ENCODE results near the gene RPA3. TPM values are rescaled to one million over a fixed set of nuclear protein-coding genes. Genes with fewer than 3 reads are reported as not detected.

The RPA3 gene
- total RNA-seq, 1 experiment from 2014 or later = 108 TPM

DNA sequence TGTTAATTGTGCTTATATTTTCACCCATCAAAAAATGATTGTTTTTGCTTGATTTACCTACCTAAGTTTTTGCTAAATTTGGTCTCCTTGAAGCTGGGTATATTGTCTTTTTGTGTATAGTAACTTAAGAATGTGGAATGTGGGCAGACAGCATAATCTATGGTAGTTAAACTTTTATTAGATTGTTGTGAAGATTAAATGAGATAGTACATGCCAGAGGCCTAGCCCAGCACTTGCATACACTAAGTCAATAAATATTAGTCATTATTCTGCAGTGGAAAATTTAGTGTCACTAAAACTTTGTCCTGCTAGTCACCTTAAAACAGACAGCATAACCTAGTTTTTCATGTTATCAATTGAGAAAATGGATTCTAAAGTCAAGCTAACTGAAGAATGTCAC lies 19.3 kb upstream of the RPA3 start:
- Histone ChIP-seq H2AFZ (ENCODE audit: low read length) (no peak overlapping the region), H4K5ac (ENCODE audit: insufficient read length, low read depth, low read length) (no peak overlapping the region), H2BK12ac (ENCODE audit: insufficient read length, low read depth, low read length) (no peak overlapping the region), H4K91ac (ENCODE audit: insufficient read length, low read depth, low read length) (no peak overlapping the region), H3K14ac (ENCODE audit: insufficient read depth, low read length) (no peak overlapping the region), H3K79me2 (ENCODE audit: insufficient read depth, low read length) (no peaks in the 10 kb centered on the region), H3K18ac (ENCODE audit: insufficient read length, low read depth, low read length) (no peak overlapping the region), H3K9me3 (ENCODE audit: control insufficient read depth, low read depth, low read length) (no peaks in the 10 kb centered on the region), H2BK5ac (ENCODE audit: insufficient read length, low read length) (no peak overlapping the region), H3K4ac (ENCODE audit: low read depth, low read length) (no peak overlapping the region), H4K8ac (replicated peaks; ENCODE audit: insufficient read length, low read depth, low read length) (no peak overlapping the region), H3K23ac (ENCODE audit: insufficient read length, low read depth, low read length) (no peak overlapping the region), H3T11ph (ENCODE audit: low read length) (no peak overlapping the region), H3K23me2 (ENCODE audit: insufficient read length, low read depth, low read length, poor library complexity, severe bottlenecking) (no peaks in the 10 kb centered on the region), H3K27ac (ENCODE audit: insufficient read length, low read depth, low read length) (no peak overlapping the region), H2BK120ac (ENCODE audit: low read depth, low read length, poor library complexity, severe bottlenecking) (no peak overlapping the region), H2BK20ac (ENCODE audit: low read depth, low read length, poor library complexity, severe bottlenecking) (no peak overlapping the region), H3K9ac (ENCODE audit: extremely low read depth, insufficient read length, low read length) (no peak overlapping the region), H3K27me3 (ENCODE audit: insufficient read depth, low read length) (no peaks in the 10 kb centered on the region), H3K4me1 (ENCODE audit: insufficient read depth, low read length) (peaks cover 3% of the 10 kb centered on the region; the same call in 1 of the 2 replicates), H3K56ac (ENCODE audit: insufficient read length, low read depth, low read length) (no peak overlapping the region), H3K79me1 (ENCODE audit: insufficient read depth, low read depth, low read length, poor library complexity, severe bottlenecking) (no peaks in the 10 kb centered on the region), H4K20me1 (ENCODE audit: control insufficient read depth, insufficient read depth, insufficient read length) (no peaks in the 10 kb centered on the region), H3K4me2 (ENCODE audit: insufficient read depth, insufficient read length, low read length) (no peak overlapping the region), H2BK15ac (ENCODE audit: low read depth, low read length) (no peak overlapping the region), H2AK5ac (ENCODE audit: insufficient read length, low read length) (no peak overlapping the region)
- H3K27ac Mint-ChIP-seq = no peak overlapping the region; a peak in 1 of 7 replicates
- H3K4me1 Mint-ChIP-seq = peaks cover 10 to 29% of the 10 kb centered on the region in 2 experiments
- TF ChIP-seq, protein P1, sequence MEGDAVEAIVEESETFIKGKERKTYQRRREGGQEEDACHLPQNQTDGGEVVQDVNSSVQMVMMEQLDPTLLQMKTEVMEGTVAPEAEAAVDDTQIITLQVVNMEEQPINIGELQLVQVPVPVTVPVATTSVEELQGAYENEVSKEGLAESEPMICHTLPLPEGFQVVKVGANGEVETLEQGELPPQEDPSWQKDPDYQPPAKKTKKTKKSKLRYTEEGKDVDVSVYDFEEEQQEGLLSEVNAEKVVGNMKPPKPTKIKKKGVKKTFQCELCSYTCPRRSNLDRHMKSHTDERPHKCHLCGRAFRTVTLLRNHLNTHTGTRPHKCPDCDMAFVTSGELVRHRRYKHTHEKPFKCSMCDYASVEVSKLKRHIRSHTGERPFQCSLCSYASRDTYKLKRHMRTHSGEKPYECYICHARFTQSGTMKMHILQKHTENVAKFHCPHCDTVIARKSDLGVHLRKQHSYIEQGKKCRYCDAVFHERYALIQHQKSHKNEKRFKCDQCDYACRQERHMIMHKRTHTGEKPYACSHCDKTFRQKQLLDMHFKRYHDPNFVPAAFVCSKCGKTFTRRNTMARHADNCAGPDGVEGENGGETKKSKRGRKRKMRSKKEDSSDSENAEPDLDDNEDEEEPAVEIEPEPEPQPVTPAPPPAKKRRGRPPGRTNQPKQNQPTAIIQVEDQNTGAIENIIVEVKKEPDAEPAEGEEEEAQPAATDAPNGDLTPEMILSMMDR (conservative IDR thresholded peaks at IDR 0.05) = no peak
- DNase-seq = no peak
- H3K36me3 Mint-ChIP-seq (ENCODE audit: insufficient read depth in 1 of 3, low read depth in 3 of 3) = no peaks in the 10 kb centered on the region
- no peaks in the 10 kb centered on the region for H3K27me3 Mint-ChIP-seq (ENCODE audit: low read depth)
- no peak overlapping the region for H3K4me3 Mint-ChIP-seq
- H3K9me3 Mint-ChIP-seq = no peaks in the 10 kb centered on the region
